ENCODE data around the gene CMSS1.

CMSS1 gene

GRCh38 chr3:99960123-99960878 is 142.6 kb downstream of the CMSS1 start:
- no peak for DNase-seq (ENCODE audit: low read depth)

GRCh38 chr3:99960941-99961340 is 143.3 kb downstream of the CMSS1 start:
- DNase-seq (ENCODE audit: low read depth), result peak; percentile 32

- no peak for DNase-seq (ENCODE audit: low read depth)
Observed at GRCh38 chr3:99961756-99962515, 144.3 kb downstream of the CMSS1 start.

GRCh38 chr3:99962703-99963102 is 145.0 kb downstream of the CMSS1 start:
- peak; percentile 83 for DNase-seq (ENCODE audit: low read depth)

GRCh38 chr3:99965077-99965476 is 147.4 kb downstream of the CMSS1 start:
- DNase-seq (ENCODE audit: low read depth), result peak; percentile 54

GRCh38 chr3:99965681-99966408 is 148.2 kb downstream of the CMSS1 start:
- no peak for DNase-seq (ENCODE audit: low read depth)

- no peak for DNase-seq (ENCODE audit: low read depth)
Observed at GRCh38 chr3:99966662-99967416, 149.2 kb downstream of the CMSS1 start.

GRCh38 chr3:99967796-99968195 is 150.1 kb downstream of the CMSS1 start:
- peak; percentile 43 for DNase-seq (ENCODE audit: low read depth)

GRCh38 chr3:99969136-99969535 is 151.5 kb downstream of the CMSS1 start:
- no peak for DNase-seq (ENCODE audit: low read depth)

GRCh38 chr3:99970198-99970597 is 152.5 kb downstream of the CMSS1 start:
- DNase-seq (ENCODE audit: low read depth), result no peak

GRCh38 chr3:99971761-99972160 is 154.1 kb downstream of the CMSS1 start:
- peak; percentile 15 for DNase-seq (ENCODE audit: low read depth)

- DNase-seq (ENCODE audit: low read depth), result no peak
Observed at GRCh38 chr3:99972380-99973104, 154.9 kb downstream of the CMSS1 start.

GRCh38 chr3:99974989-99975388 is 157.3 kb downstream of the CMSS1 start:
- no peak for DNase-seq (ENCODE audit: low read depth)

- no peak for DNase-seq (ENCODE audit: low read depth)
Observed at GRCh38 chr3:99976584-99976983, 158.9 kb downstream of the CMSS1 start.

GRCh38 chr3:99978221-99978620 is 160.6 kb downstream of the CMSS1 start:
- DNase-seq (ENCODE audit: low read depth), result no peak

GRCh38 chr3:99980606-99981005 is 162.9 kb downstream of the CMSS1 start:
- no peak for DNase-seq (ENCODE audit: low read depth)

GRCh38 chr3:99981138-99981537 is 163.5 kb downstream of the CMSS1 start:
- DNase-seq (ENCODE audit: low read depth), result no peak

- DNase-seq (ENCODE audit: low read depth), result no peak
Observed at GRCh38 chr3:99982650-99983049, 165.0 kb downstream of the CMSS1 start.

GRCh38 chr3:99984139-99984538 is 166.5 kb downstream of the CMSS1 start:
- no peak for DNase-seq (ENCODE audit: low read depth)

GRCh38 chr3:99984668-99985067 is 167.0 kb downstream of the CMSS1 start:
- DNase-seq (ENCODE audit: low read depth), result no peak

- DNase-seq (ENCODE audit: low read depth), result no peak
Observed at GRCh38 chr3:99990179-99990578, 172.5 kb downstream of the CMSS1 start.

All from ELR (cell line).